ENCODE data around the gene OR52A1. TPM values are rescaled to one million over a fixed set of nuclear protein-coding genes. Genes with fewer than 3 reads are reported as not detected.

The OR52A1 gene
- total RNA-seq, result not detected in 2 replicates
- not detected in 2 replicates for polyA plus RNA-seq
- polyA plus RNA-seq (2012), result not detected in 2 replicates
- not detected in 2 replicates for polyA minus RNA-seq (ENCODE audit: low replicate concordance)

DNA sequence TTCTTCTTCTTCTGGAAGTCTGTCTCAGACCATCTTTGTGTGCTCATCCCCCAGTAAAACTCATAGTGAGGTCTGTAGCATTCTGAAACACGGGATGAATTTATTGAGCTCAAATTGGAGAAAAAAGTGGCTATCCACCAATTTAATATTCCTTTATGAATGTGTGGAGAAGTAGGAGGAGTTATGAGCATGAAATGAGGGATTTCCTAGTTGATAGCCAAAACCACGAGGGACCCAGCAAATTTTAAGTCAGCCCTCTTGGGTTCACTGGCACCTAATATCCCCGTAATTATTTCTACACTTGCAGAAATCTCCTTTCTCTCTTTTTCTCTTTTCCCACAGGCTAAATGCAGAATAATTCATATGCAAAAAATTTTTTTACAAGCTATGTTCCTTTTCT lies at the start of gene OR52A1:
OR52A1 (minus strand) TSS at position 101 of the 400 bp plus-strand sequence. CDS start 2,388 bp downstream, outside the sequence.
- no peak within 1 kb of the TSS for H3K27ac ChIP-seq (ENCODE audit: insufficient read depth, low read length)
- H2AFZ ChIP-seq (ENCODE audit: low read length), result no peak within 1 kb of the TSS
- no peak for TF ChIP-seq EZH2 (IDR thresholded peaks at IDR 0.05; ENCODE audit: low read length, missing control alignments)
- TF ChIP-seq, protein P1, sequence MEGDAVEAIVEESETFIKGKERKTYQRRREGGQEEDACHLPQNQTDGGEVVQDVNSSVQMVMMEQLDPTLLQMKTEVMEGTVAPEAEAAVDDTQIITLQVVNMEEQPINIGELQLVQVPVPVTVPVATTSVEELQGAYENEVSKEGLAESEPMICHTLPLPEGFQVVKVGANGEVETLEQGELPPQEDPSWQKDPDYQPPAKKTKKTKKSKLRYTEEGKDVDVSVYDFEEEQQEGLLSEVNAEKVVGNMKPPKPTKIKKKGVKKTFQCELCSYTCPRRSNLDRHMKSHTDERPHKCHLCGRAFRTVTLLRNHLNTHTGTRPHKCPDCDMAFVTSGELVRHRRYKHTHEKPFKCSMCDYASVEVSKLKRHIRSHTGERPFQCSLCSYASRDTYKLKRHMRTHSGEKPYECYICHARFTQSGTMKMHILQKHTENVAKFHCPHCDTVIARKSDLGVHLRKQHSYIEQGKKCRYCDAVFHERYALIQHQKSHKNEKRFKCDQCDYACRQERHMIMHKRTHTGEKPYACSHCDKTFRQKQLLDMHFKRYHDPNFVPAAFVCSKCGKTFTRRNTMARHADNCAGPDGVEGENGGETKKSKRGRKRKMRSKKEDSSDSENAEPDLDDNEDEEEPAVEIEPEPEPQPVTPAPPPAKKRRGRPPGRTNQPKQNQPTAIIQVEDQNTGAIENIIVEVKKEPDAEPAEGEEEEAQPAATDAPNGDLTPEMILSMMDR (conservative IDR thresholded peaks at IDR 0.05 in 1 of 2, IDR thresholded peaks at IDR 0.05 in 1 of 2; ENCODE audit: low read depth in 1 of 2, low read length in 2 of 2), result no peak
- H3K4me2 ChIP-seq (ENCODE audit: extremely low read depth, insufficient read depth, low read length), result no peak within 1 kb of the TSS
- no peak within 1 kb of the TSS for H3K4me3 ChIP-seq (replicated peaks in 1 of 4; ENCODE audit: control extremely low read depth in 1 of 4, insufficient read depth in 1 of 4, low read depth in 3 of 4, low read length in 4 of 4)
- no peaks in the 10 kb centered on the region for H3K36me3 ChIP-seq (ENCODE audit: control insufficient read depth, insufficient read depth, low read length)
- no peak within 1 kb of the TSS for H3K9ac ChIP-seq (ENCODE audit: insufficient read depth, low read length)
- DNase-seq (ENCODE audit: low read depth in 2 of 2), result no peak
- H3K79me2 ChIP-seq (ENCODE audit: control insufficient read depth, insufficient read depth, low read length), result no peaks in the 10 kb centered on the region
- H3K4me1 ChIP-seq (ENCODE audit: control insufficient read depth, extremely low read depth, insufficient read depth, low read length), result no peaks in the 10 kb centered on the region
- H3K27me3 ChIP-seq (ENCODE audit: control insufficient read depth, insufficient read depth, low read length), result no peaks in the 10 kb centered on the region
- H4K20me1 ChIP-seq (ENCODE audit: control insufficient read depth, extremely low read depth, insufficient read depth, low read length), result no peaks in the 10 kb centered on the region
- no peaks in the 10 kb centered on the region for H3K9me3 ChIP-seq (ENCODE audit: control insufficient read depth, insufficient read depth, low read depth, low read length)

GRCh38 chr11:5203366-5203765 lies 48.8 kb upstream of the OR52A1 start:
- no peak for TF ChIP-seq EZH2 (IDR thresholded peaks at IDR 0.05; ENCODE audit: low read length, missing control alignments)
- TF ChIP-seq, protein P1 (conservative IDR thresholded peaks at IDR 0.05 in 1 of 2, IDR thresholded peaks at IDR 0.05 in 1 of 2; ENCODE audit: low read depth in 1 of 2, low read length in 2 of 2), result no peak
- Histone ChIP-seq H3K27ac (ENCODE audit: insufficient read depth, low read length) (no peak overlapping the region), H3K4me2 (ENCODE audit: extremely low read depth, insufficient read depth, low read length) (no peak overlapping the region), H2AFZ (ENCODE audit: low read length) (no peak overlapping the region), H3K79me2 (ENCODE audit: control insufficient read depth, insufficient read depth, low read length) (no peaks in the 10 kb centered on the region), H3K27me3 (ENCODE audit: control insufficient read depth, insufficient read depth, low read length) (no peaks in the 10 kb centered on the region), H3K4me1 (ENCODE audit: control insufficient read depth, extremely low read depth, insufficient read depth, low read length) (peaks cover 4% of the 10 kb centered on the region), H3K9ac (ENCODE audit: insufficient read depth, low read length) (no peak overlapping the region), H3K9me3 (ENCODE audit: control insufficient read depth, insufficient read depth, low read depth, low read length) (no peaks in the 10 kb centered on the region), H3K36me3 (ENCODE audit: control insufficient read depth, insufficient read depth, low read length) (no peaks in the 10 kb centered on the region), H4K20me1 (ENCODE audit: control insufficient read depth, extremely low read depth, insufficient read depth, low read length) (no peaks in the 10 kb centered on the region), H3K4me3 (replicated peaks in 1 of 4; ENCODE audit: control extremely low read depth in 1 of 4, insufficient read depth in 1 of 4, low read depth in 3 of 4, low read length in 4 of 4) (no peak overlapping the region)
- peak in 1 of 2 donors; percentile 43 for DNase-seq (ENCODE audit: low read depth in 2 of 2)

DNA sequence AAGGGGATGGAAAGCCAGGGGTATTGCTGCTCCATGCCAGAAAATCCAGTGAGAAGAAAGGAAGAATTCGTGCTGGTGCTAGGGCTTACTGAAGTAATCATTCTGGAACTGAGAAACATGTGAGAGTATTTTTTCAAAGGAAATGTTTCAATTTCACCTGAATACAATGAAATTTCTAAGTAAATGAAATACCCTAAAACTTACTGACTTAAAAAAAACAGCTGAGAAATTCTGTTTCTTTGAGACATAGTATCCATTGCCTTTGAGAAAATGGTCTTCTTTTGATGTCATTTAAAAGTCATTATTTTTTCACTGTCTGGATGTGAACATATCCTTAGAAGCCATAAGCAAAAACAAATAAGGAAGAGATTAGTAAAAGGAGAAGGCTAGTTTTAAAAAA lies 46.0 kb upstream of the OR52A1 start, which contains the start of gene OR51V1:
OR51V1 (minus strand) TSS at position 101 of the 400 bp plus-strand sequence; CDS start at position 101, 0 bp downstream.
- Histone ChIP-seq H3K4me3 (replicated peaks in 1 of 4; ENCODE audit: control extremely low read depth in 1 of 4, insufficient read depth in 1 of 4, low read depth in 3 of 4, low read length in 4 of 4) (no peak within 1 kb of the TSS), H3K9me3 (ENCODE audit: control insufficient read depth, insufficient read depth, low read depth, low read length) (no peaks in the 10 kb centered on the region), H3K9ac (ENCODE audit: insufficient read depth, low read length) (no peak within 1 kb of the TSS), H3K27ac (ENCODE audit: insufficient read depth, low read length) (no peak within 1 kb of the TSS), H3K4me1 (ENCODE audit: control insufficient read depth, extremely low read depth, insufficient read depth, low read length) (peaks cover 4% of the 10 kb centered on the region), H3K27me3 (ENCODE audit: control insufficient read depth, insufficient read depth, low read length) (no peaks in the 10 kb centered on the region), H2AFZ (ENCODE audit: low read length) (no peak within 1 kb of the TSS), H4K20me1 (ENCODE audit: control insufficient read depth, extremely low read depth, insufficient read depth, low read length) (no peaks in the 10 kb centered on the region), H3K36me3 (ENCODE audit: control insufficient read depth, insufficient read depth, low read length) (no peaks in the 10 kb centered on the region), H3K4me2 (ENCODE audit: extremely low read depth, insufficient read depth, low read length) (no peak within 1 kb of the TSS), H3K79me2 (ENCODE audit: control insufficient read depth, insufficient read depth, low read length) (no peaks in the 10 kb centered on the region)
- DNase-seq (ENCODE audit: low read depth in 2 of 2), result no peak
- TF ChIP-seq, protein P1 (conservative IDR thresholded peaks at IDR 0.05 in 1 of 2, IDR thresholded peaks at IDR 0.05 in 1 of 2; ENCODE audit: low read depth in 1 of 2, low read length in 2 of 2), result no peak
- no peak for TF ChIP-seq EZH2 (IDR thresholded peaks at IDR 0.05; ENCODE audit: low read length, missing control alignments)
